Right renal pelvis (tissue), 4 donors: ENCODE measurements around the gene CPXM1. TPM values are rescaled to one million over a fixed set of nuclear protein-coding genes. Genes with fewer than 3 reads are reported as not detected.
"Not testable (repeated sequence)": the region's sequence is repeated elsewhere in the genome, so short reads cannot be mapped to it uniquely, and the experiment has no call there.

Source experiments
- DNase-seq, 4 donors: peaks; one replicate each; pipeline ENCODE4 v3.0.0-alpha.2; 2013; ENCODE audit warnings: low read depth in 4 of 4, low spot score in 3 of 4, missing footprints in 1 of 4
- polyA plus RNA-seq, 4 donors: library from polyadenylated mRNA; unstranded; fragments of 120-200 nt; gene quantifications; one replicate each; pipeline ENCODE4 v1.2.1, GENCODE V29; 2013; ENCODE audit not compliant: insufficient read length in 4 of 4

CPXM1 gene
- polyA plus RNA-seq, 4 donors, result 234 to 339 (median 276) TPM

DNA sequence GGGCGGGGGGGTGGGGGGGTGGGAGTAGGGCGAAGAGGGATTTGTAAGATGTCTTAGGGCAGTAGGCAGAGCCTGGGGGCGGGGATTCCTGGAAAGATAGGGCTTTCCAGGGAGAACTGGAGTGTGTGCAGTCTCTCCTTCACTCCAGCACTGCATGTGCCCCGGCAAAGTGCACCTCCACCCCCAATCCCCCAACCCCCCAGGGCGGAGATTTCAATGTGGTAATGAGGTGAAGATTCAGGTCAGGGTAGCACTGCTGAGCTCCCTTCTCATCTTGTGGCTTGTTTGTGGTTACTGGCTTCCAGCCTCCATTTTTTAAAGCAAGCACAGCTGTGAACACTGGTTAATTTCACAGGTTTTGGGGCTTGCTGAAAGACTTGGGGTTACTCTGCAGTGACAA lies 21.6 kb upstream of the CPXM1 start:
- no peak for DNase-seq

DNA sequence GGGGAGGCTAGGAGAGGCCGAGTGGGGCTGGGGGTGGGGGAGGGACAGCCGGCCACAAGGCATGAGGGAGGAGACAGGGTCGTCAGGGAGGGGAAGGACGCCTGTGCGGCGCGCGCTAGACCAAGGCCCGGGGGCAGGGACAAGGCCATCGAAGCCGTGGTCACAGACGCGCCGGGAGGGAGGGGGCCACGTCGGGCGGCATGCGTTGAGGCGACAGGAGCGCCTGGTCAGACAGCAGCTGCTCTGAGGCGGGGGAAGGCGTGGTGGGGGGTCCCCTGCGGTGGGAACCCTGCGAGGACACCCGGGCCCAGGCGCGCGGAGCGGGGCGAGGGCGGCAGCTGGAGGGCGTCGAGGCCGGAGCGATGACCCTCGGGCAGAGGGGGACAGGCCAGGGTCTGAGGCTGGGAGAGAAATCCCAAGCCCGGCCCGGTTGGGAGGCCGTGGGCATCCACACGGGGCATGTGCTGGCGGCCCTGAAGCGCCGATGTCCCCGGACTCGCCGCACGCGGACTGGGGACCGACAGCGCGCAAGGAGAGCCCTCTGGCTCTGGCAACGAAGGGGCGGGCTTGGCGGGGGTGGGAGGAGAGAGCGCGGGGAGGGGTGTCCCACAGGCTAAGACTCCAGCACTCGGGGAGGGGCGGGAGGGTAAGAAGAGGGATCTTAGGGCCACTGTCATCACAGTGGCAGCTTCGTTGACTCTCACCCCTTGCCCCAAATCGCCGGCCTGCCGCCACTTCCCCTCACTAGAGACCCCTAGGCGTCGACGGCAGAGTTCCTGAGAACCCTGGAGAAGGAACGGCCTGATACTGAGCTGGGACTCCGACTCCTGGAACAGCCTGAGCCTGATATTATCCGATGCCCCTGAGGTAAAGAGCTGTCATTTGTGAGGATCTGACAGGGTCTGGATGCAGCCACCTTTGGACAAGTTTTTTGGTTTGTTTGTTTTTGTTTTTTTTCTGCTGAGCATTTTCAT lies 20.8 kb upstream of the CPXM1 start:
- no peak for DNase-seq

DNA sequence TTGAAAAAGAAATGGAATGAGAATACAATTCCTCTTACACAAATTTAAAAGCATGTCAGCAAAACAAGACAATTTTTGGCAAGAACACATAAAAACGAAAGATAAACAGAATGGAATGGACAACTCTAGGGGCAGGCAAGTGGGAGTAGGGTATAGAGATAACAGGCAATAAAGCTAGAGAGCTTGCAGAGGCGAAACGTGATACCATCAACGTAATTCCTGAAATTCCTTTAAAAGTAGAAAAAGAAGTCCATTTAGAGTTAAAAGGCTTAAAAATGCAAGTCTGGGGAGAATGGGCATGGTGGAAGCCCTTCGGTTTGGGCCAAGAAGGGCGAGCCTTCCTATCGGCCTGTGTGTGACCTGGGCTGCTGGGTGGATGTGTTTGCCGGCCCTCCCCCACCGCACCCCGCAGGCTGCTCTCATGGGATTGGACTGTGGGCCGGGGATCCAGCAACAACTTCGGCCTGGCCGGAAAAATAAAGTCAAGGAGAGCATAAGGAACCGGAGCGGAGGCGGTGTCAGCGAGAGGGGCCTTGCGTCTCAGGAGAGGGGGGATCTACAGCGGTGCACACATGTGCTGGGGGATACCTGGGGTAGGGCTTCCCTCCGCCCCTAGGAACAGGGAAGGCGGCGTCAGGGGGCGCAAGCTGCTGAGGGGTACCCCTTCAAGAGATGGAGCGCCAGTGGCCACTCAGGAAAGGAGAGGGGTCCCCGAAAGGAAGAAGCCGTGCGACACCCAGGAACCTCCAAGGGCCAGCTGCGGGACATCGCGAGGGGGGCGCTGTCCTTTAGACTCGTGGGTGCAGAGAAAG lies 19.9 kb upstream of the CPXM1 start:
- no peak for DNase-seq

DNA sequence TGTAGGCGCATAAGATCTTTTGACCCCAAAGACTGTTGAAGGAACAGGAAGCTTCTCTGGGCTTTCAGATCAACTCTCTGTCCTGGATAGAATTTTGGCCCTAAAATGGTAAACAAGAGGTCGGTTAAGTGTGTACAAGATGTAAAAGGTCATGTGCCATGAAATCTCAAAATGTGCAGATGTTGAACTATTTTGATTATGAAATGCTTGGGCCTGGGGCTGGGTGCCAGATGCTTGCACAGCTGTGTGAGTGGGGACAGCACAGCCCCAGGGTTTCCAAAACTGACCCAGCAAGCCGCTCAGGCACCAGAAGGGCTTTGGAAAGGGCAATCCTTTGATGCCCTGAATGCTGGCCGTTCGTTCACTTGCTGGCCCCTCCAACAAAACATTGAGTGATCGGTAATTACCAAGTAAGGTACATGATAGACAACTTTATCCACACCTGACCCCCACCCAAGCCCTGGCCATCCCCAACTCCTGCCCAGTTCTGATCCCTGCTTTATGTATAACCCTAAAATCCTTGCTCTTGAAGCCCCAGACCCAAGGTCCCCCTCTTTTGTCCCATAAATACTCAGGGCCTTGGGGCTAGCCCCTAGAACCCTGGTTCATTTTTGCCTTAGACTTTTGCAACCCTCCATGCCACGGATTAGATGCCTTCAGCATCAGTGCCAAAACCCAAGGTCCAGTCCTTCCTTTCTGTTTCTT lies 17.6 kb upstream of the CPXM1 start:
- no peak for DNase-seq

DNA sequence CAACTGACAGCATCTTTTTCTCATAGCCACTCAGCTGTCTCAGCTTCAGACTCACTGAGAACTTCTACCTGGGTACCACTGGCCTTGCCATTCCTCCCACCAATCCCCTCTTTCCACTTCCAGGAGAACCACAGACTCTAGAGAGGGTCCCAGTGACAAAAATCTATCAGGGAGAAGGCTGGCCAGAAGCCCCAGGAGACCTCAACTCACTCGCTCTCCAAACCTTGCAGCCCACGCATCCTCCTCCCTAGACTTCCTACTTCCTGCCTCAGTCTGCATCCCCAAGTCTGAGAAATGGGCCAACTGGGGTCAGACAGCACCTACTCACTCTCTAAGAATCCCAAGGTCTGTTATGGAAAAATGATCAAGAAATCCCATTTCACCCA lies 16.9 kb upstream of the CPXM1 start:
- DNase-seq, result no peak

DNA sequence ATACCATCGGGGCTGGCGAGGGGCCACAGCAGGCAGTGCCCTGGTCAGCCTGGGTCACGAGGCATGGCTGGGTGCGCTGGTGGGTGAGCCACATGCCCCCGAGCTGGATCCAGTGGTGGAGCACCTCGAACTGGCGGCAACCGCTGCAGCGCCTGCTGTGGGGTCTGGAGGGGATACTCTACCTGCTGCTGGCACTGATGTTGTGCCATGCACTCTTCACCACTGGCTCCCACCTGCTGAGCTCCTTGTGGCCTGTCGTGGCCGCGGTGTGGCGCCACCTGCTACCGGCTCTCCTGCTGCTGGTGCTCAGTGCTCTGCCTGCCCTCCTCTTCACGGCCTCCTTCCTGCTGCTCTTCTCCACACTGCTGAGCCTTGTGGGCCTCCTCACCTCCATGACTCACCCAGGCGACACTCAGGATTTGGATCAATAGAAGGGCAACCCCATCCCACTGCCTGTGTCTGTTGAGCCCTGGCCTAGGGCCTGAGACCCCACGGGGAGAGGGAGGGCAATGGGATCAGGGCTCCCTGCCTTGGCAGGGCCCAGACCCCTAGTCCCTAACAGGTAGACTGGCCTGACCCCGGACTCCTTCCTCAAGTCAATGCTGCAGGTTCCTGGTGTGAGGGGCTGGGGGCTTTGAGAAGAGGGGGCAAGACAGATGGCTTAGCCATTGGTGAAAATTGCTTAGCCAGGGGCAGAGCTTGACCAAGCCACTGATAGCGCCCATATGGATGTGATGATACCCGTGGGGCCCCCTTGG lies 16.3 kb upstream of the CPXM1 start:
- DNase-seq, result no peak

DNA sequence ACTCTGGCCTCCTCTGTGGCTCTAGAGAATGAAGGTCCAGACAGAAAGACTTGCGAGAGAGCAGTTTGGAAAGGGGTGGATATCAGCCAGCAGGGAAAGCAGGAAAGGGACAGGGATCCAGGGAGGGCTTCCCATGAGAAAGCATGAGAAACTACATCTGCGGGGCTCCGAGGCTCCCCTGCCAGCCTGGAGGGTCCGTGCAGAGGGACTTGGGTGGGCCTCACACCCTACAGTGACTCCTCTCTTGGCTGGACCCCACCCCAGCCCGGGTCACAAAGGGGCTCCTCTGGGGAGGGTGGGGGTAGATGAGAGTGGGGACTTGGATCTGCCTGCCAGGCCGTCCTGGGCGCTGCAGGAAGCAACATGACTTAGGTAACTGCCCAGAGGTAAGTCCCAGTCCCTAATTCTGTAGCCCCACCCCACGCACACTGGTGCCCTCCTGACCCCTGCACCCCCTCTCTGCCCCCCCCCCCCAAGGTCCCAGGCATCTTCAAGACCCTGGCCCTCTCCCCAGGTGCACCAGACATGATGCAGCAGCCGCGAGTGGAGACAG lies 15.7 kb upstream of the CPXM1 start, which contains the start of gene TMEM239:
TSS of gene TMEM239 (plus strand) at position 335 of the 553 bp plus-strand sequence. CDS start at position 526, 191 bp downstream.
- no peak for DNase-seq

DNA sequence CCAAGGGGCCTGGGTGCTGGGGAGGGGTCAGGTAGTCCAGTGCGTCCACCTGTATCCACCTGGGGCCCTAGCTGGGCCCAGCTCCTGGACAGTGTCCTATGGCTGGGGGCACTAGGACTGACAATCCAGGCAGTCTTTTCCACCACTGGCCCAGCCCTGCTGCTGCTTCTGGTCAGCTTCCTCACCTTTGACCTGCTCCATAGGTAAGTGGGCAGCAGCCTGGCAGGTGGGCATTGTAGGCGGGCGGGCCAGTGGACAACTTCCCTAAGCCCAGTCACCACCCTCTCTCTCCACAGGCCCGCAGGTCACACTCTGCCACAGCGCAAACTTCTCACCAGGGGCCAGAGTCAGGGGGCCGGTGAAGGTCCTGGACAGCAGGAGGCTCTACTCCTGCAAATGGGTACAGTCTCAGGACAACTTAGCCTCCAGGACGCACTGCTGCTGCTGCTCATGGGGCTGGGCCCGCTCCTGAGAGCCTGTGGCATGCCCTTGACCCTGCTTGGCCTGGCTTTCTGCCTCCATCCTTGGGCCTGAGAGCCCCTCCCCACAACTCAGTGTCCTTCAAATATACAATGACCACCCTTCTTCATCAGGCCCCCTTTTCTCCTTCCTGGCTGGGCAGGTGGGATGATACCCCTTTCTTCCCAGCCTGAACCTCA lies 14.9 kb upstream of the CPXM1 start:
- no peak for DNase-seq

DNA sequence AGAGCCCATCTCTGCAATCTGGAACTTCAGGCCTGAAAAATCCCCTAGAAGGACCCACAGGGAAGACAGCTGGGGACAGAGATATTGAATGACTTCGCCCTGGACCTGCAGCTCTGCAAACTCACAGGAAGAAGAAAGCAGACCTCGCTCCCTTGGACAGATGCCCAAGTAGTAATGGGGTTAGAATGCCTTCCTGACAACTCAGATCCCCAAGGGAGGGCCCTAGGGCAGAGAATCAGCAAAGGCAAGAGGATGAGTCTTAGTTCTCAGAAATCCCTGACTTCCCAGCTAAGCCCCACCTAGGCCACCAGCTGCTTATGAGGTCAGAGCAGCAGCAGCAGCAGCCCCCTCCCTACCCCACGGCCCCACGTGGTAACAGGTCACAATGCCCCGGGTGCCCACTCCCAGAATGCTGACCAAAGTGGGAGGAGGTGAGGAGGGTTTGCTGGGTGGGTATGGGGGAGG lies 14.2 kb upstream of the CPXM1 start, which contains the start of gene C20orf141:
TSS of gene C20orf141 (plus strand) at position 401 of the 465 bp plus-strand sequence. CDS start 198 bp downstream, outside the sequence.
- no peak for DNase-seq

DNA sequence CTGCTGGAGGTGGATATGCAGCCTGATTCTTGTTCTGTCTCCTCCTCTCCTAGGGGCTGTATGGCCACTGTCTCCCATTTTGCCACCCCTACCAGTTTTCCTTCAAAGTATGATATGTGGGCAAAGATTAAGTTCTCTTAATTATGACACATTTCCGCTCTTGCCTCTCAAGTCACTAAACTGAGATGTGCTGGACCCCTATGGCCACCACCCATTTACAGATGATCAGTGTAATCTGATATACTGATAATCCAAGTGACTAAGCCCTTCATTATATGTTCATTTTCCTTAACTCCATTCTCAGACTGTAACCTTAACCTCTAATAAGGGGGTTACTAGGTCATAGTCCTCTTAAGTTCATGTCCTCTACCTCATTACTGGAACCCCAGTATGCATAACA lies 13.6 kb upstream of the CPXM1 start:
- no peak for DNase-seq

DNA sequence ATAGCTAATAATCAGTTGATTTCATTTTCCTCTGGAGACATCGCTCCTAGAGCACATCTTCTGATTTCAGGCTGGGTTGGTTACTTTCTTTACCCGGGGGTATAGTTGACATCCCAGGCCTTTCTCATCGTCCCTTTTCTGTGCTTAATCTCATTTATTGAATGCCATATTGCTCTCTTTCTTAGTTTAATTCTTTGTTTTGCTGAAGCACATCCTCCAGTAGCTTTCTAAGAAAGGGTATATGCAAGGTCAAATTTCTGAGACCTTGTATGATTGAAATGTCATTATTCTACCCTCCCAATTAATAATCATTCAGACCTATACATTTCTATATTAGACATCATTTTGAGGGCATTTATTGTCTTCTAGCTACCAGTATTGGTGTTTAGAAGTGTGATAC lies 11.8 kb upstream of the CPXM1 start:
- DNase-seq, result no peak

DNA sequence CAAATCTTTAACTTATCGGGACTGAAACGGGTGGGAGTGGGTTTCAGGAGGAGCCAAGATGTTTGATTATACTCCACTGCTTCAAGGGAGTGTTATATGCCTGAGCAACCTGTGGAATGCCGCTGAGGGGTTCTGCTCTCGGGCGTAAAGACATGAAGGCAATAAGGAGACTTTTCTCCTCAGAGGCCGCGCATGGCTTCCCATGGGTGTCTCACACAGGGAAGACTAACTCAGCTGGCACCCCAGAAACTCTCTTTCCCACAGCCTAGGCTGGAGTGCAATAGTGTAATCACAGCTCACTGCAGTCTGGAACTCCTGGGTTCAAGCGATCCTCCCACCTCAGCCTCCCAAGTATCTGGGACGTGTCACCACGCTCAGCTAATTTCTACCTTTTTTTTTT lies 9.3 kb upstream of the CPXM1 start:
- DNase-seq, result no peak

DNA sequence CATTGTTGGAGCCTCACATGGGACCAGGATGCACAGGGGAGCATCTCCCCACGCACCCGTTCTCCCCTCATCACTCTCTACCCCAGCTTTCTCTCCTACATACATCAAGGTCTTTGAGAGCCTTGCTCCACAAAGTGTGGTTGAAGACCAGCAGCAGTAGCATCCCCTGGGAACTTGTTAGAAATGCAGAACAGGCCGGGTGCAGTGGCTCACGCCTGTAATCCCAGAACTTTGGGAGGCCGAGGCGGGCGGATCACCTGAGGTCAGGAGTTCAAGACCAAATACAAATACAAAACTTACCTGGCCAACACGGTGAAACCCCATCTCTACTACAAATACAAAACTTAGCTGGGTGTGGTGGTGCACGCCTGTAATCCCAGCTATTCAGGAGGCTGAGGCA lies 7.5 kb upstream of the CPXM1 start:
- DNase-seq, result not testable (repeated sequence)

DNA sequence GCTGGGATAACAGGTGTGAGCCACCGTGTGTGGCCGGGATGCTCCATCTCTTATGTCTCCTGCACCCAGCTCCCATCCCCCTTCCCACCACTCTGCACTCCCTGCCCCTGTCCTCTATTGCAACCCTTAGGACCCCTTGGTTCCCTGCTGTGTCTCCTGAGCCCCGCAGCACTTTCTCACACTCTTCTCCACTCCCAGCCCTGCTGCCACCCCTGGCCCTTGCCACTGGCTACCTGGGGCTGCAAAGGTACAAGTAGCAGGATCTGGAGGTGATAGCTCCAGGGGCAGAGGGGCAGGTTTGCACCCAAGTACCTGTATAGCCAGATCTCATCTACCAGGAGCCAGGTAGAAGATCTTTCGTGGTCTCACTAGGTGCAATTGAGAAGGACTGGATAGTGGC lies 6.6 kb upstream of the CPXM1 start:
- no peak for DNase-seq

DNA sequence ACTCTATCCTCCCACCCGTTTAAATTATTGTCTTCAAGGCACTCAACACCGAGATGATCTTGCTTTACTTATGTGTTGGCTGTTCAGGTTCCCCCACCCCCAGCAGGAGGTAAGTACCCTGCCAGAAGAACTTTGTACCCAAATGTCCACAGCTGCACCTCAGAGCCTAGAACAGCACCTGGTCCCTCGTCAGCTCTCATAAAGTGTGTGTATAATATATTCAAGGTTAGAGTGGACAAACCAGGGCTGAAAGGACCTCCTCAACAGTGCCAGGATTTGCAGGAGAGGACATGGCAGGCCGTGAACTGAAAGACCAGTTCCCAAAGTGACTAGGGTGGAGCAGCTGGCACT lies 5.9 kb upstream of the CPXM1 start:
- DNase-seq, result no peak

DNA sequence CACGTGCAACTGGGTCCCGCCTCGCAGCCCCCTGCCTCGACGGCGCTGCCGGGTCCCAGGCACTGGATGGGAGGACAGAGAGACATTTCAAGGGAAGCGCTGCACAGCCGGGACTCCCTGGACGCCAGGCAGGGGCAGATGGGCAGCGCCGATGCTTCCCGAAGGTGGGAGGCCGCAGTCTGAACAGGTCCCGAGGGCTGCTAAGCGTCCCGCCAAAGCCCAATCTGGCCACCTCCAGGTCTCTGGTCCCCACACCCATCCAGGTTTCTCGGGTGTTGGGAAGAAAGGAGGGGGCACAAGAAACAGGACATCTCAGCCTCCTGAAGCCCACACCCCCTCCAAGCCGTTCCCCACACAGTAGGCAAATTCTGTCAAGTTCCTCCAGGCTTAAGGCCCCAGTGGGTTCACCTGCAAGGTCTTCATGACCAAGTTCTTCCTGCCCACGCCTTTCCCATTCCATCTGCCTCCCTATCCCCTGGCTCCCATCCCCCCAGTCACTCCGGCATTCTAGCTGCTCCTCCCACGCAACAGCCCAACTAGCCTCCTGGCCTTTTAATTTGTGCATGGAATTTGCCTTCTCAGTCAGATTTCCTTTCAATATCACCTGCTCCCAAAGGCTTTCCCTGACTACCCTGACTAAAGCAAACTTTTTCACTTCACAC lies 5.4 kb upstream of the CPXM1 start:
- peak in 2 of 4 donors; percentile 40 to 52 for DNase-seq

DNA sequence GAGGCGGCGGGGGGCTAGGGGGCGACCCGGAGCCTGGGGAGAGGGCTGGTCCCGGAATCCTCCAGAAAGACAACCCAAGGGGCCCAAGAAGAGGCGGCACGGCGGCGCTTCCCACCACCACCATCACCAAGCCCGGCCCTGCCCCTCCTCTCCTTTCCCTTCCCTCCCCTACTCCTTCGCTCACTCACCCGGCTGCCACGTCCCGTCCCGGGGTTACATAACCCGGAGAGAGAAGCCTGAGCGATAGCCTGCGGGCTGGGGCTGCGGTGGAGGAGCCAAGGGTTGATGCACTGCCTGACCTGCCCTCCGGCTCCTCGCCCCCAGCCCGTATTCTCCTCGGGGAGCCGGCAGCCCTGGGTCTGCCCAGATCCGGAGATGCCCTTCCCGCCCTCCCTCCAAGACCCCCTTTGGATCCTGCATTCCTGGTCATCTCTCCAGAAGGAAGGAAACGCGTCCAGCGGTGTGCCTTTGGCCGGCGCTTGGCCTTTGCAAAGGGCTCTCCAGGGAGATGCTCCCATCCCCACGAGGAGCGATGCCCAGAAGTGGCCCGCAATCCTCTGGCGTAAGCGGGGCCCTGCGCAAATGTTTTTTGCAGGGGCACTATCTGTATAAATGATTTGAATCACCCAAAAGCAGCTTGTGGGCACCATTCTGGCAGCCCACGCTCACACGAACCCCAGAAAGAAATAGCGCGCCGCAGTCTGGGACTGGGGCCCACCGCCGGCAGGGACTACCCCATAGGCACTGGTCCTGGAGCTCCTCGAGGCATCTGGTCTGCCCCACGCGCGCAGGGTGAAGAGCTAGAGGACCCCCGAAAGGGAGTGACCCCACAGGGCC lies 4.6 kb upstream of the CPXM1 start:
- no peak for DNase-seq
